ENCODE results near the gene NTN3.
"Not testable (repeated sequence)": the region's sequence is repeated elsewhere in the genome, so short reads cannot be mapped to it uniquely, and the experiment has no call there.

The NTN3 gene

GRCh38 chr16:2471016-2471652, at the start of gene NTN3:
Gene NTN3, plus strand, starts transcription at chr16:2471297. Its CDS starts 405 bp downstream, at chr16:2471702.
- DNase-seq (ENCODE audit: low read depth in 2 of 2): no peak

DNA sequence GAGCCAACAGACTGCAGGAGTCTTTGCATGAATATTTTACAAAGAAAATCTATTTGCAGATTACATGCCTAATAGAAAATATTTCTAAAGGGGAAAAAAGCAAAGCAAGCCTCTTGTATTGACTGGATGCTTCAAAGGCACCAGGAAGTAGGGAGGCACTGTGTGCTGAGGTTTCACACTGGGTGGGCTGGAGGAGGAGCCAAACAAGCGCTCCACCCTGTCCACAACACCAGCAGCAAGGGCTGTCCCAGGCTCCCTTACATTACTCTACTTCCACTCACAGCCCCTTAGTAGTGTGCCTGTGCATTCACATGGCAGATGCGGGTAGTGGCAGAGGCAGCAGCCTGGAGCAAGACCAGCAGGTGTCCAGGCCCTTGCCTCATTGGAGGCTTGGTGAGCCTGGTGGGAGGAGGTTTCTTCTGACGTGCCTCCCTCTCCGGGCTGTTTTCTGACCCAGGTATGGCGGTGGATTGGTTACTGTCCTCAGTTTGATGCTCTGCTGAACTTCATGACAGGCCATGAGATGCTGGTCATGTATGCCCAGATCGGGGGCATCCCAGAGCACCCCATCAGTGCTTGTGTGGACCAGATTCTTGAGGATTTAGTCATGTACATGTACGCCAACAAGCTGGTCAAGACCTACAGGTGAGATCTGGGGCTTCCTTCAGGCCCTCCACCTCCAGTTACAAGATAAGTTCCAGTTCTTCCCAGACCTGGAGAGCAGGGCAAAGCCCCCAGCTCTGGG, 48.8 kb upstream of the NTN3 start:
- DNase-seq (ENCODE audit: low read depth in 2 of 2): no peak

DNA sequence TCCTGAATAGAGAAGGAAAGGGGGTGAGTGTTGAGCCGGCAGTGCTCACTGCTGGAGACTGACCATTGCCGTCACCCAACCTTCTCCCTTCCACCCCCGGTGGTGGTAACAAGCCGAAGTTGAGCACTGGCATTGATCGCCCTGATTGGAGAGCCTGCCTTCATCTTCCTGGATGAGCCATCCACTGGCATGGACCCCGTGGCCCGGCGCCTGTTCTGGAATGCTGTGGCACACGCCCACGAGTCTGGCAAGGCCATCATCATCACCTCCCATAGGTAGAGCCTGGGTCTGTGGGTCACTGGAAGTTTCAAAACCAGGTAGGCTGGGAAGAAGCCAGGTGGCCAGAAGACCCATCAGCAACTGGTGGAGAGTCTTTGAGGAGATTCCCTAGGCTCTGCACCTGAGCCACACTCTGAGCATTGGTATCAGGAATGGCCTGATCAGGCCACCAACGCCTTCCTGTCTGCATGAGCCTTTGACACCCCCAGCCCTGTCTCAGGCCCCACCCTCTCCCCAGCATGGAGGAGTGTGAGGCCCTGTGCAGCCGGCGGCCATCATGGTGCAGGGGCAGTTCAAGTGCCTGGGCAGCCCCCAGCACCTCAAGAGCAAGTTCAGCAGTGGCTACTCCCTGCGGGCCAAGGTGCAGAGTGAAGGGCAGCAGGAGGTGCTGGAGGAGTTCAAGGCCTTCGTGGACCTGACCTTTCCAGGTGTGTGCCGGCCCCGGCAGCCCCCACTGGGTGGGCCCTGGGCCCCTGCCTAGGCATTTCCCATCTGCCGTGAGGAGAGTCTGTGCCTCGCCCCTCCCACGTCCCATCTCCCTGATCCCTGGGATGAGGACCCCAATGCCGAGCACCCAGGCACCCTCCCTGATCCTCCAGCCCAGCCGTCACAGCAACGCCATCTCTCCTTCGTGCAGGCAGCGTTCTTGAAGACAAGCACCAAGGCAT, 46.8 kb upstream of the NTN3 start:
- no peak for DNase-seq (ENCODE audit: low read depth in 2 of 2)

DNA sequence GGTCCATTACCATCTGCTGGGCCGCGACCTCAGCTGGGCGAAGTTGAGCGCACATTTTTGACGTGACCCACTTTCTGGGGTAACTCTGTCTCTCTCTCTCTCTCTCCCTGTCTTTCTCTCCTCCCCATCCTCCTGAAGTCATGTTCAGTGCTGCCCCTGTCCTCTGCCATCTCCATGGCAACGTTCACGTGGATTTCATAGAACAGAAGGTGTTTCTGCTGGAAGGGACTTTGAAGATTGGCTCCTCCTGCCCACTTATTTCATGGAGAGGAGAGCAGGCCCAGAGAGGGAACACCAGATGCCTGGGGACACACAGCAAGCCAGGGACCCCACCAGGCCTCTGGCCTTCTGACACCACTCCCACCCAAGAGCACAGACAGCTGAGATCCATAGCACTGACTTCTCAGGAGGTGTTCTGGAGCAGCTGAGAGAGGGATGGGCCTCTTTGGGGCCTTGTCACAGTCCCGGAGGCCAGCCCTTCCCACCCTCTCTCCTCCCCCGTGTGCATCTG, 46.0 kb upstream of the NTN3 start:
- DNase-seq (ENCODE audit: low read depth in 2 of 2): no peak

DNA sequence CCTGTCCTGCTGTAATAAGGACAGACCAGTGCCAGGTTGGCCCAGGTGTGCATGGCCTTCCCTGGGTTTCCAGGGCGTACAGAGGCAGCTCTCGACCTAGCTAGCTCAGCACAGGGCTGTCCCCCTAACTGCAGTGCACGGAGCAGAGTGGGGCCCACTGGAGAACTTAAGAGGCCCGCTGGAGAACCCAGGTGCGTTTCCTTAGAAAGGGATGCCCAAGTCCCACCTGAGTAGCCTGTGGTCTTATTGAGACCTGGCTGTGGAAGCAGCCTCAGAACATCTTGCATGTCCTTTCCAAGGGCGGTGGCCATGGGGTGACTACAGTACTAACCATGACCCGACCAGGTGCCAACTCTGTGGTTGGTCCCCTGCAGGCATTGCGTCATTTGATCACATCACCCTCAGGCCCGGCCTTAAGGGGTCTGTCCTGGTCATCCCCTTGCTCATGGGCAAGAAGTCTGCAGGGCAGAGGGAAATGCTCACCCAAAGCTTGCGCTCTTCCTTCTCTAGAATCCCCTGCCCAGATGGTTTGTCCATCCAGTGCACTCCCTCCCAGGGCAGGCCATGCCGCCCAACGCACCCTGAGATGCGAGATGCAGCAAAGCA, 45.2 kb upstream of the NTN3 start:
- no peak for DNase-seq (ENCODE audit: low read depth in 2 of 2)

DNA sequence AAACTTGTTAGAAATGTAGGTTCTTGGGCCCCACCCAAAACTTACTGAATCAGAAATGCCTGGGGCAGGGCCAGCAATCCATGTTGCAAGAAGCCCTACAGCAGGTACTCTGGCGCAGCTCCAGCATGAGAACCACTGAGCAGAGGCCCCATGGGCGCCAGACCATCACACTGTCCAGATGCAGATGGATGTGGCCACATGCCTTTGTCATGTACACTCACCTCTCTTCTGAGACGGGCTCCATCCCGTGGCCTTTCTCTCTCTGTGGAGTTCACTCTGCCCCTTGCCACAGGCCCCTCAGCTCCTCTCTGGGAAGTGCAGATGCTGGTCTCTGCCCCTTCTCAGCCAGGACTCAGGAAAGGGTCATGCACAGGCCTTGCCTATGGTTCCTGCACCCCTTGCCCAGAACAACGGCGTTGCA, 44.1 kb upstream of the NTN3 start:
- DNase-seq (ENCODE audit: low read depth in 2 of 2): no peak

DNA sequence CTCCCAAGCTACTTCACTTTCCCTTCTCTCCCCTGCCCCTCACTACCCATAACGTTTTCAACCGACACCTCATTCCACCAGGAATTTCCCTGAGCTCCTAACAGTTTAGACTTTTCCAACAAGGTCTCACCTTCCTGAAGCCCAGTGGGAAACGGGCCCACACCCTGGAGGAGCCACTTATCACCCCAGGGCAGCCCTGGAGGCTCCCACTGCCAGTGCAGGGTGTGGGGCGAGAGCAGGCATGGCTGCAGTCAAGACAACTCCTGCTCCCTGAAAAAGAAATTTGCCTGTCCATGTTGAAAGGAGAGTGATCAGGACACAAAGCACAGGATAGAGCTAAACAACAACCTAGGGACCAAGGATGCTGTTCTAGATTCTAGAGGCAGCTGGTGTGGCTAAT, 43.6 kb upstream of the NTN3 start:
- DNase-seq (ENCODE audit: low read depth in 2 of 2): no peak

- DNase-seq (ENCODE audit: low read depth in 2 of 2): no peak
Measured at GRCh38 chr16:2428051-2428783, 42.9 kb upstream of the NTN3 start.

DNA sequence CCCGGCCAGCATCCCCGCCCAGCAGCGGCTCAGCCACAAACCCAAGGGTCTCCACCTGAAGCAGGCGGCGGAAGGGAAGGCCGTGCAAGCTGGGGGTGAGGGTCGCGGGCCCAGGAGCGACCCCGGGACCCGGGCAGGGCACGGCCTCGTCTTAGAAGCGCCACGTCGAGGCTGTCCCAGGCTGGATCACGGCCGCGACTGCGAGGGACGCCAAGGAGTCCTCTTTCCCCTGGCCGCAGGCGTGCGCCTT, 42.4 kb upstream of the NTN3 start:
- DNase-seq (ENCODE audit: low read depth in 2 of 2): no peak

GRCh38 chr16:2429034-2429770, 41.9 kb upstream of the NTN3 start, which contains the start of gene CCNF:
Gene CCNF, plus strand, starts transcription at chr16:2429447. Its CDS starts 35 bp downstream, at chr16:2429482.
- peak; percentile 95 to 96 for DNase-seq (ENCODE audit: low read depth in 2 of 2)

- no peak for DNase-seq (ENCODE audit: low read depth in 2 of 2)
Measured at GRCh38 chr16:2429771-2430663, 41.1 kb upstream of the NTN3 start.

GRCh38 chr16:2432286-2432685, 38.8 kb upstream of the NTN3 start:
- DNase-seq (ENCODE audit: low read depth in 2 of 2): no peak

DNA sequence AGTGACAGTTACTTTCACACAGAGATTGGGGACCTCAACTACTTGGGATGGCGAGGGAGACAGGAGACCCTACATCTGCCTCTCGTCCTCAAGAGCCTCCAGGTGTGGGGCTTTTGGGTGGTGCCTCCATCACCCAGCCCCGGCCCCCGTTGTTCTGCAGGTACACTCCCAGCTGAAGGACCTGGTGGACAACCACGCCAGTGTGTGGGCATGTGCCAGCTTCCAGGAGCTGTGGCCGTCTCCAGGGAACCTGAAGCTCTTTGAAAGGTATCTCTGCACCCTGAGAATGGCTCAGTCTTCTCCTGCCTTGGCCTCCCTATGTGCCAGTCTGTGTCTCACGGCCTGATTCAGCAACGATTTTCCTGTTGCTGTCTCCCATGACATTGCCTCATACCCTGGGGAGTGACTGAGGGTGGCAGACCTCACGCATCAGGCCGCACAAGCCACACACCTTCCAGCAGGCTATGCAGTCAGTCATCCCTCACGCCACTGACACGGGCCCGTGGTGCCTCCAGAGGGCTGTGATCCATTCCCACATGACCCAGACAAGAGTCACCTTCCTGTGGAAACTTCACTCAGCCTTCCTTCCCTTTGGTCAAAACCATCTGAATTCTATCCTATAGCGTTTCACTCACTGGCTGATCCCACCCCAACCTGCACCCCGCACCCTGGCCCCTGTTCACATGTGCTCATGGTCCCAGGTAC, 38.1 kb upstream of the NTN3 start:
- no peak for DNase-seq (ENCODE audit: low read depth in 2 of 2)

- DNase-seq (ENCODE audit: low read depth in 2 of 2): not testable (repeated sequence)
Measured at GRCh38 chr16:2435236-2435635, 35.9 kb upstream of the NTN3 start.

GRCh38 chr16:2436110-2436509, 35.0 kb upstream of the NTN3 start:
- DNase-seq (ENCODE audit: low read depth in 2 of 2): no peak

GRCh38 chr16:2437032-2437790, 33.9 kb upstream of the NTN3 start:
- DNase-seq (ENCODE audit: low read depth in 2 of 2): no peak

GRCh38 chr16:2438121-2438520, 33.0 kb upstream of the NTN3 start:
- DNase-seq (ENCODE audit: low read depth in 2 of 2): no peak

DNA sequence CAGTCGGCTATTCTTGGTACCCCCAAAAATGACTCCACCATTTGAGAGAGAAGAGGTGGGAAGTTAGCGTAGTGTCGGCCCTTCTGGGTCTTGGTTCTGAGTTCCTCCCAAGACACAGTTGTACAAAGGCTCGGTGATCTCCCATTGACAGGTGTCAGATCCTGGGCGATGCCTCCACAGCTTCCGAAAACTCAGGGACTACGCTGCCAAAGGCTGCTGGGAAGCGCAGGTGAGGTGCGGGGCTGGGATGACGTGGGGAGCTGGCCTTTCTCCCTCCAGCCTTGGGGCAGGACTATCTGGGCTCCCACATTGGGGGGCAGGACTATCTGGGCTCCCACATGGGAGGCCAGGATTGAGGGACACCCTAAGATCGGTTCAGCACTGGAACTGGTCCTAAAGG, 31.5 kb upstream of the NTN3 start:
- no peak for DNase-seq (ENCODE audit: low read depth in 2 of 2)
